K562 treated with DMSO at 1 percent for 12 hours (cell line): ENCODE results near the gene TSC22D2. TPM values are rescaled to one million over a fixed set of nuclear protein-coding genes. Genes with fewer than 3 reads are reported as not detected.

Source experiments
- total RNA-seq: library from RNA; unstranded; fragments of 300-600 nt; gene quantifications from 2 replicates; pipeline ENCODE4 v1.2.3, GENCODE V29; 2022; ENCODE audit not compliant: insufficient read depth

TSC22D2 gene
- total RNA-seq: 8.5 and 22.7 TPM in 2 replicates

DNA sequence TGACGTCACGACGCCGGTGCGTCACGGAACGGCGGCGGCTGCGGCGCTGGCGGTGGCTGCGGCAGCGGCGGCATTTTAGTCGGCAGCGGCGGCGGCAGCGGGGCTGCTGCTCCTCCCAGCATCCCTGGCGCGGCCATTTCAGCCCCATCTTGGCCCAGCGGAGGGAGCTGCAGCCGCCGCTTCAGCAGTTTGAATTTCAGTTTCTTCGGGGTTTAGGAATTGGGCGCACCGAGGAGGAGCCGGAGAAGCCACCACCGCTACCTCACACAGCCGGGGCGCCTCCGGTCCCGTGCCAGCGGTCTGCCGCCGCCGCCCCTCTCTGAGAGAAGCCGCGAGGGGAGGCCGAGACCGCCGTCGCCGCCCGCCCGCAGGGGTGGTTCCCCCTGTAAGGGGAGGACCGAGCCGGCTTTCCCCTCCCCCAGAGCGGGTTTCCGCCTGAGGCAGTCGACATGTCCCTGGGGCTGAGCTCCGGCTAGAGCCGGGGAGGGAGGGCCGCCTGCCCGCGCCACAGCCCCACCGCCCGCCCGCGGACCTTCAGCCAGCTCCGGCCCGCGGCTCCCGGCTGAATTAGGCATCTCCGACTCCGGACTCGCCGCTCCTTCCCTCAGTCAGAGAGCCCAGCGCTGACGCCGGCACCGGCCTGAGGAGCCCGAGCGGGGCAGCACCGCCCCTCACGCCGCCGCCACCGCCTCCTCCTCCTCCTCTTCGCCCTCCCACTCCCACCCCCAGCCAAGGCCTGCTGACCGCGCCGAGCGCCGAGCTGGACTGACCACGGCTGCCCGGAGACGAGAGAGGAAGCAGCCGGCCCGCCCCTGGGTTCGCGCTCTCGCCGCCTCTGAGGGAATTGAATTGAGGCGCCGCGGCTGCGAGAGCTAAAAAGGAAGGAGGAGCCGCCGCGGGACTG, at the start of gene TSC22D2:
TSC22D2 (plus strand) TSS at position 78 of the 904 bp plus-strand sequence. CDS start 1,053 bp downstream, outside the sequence.

Other genes starting within 250 kb of the TSC22D2 start
- 232 and 235 TPM in 2 replicates for gene SERP1, start 138.2 kb downstream of the TSC22D2 start, total RNA-seq
- 65.5 and 112 TPM in 2 replicates for gene EIF2A, start 138.5 kb downstream of the TSC22D2 start, total RNA-seq
- gene SELENOT, start 195.0 kb downstream of the TSC22D2 start, total RNA-seq: 25.0 and 41.3 TPM in 2 replicates